GM15510 (cell line): ENCODE results near the gene RNASEH1.
A peak's percentile ranks its signal among the peaks of the same experiment; 100 is the strongest.

Experiments
- POLR2A ChIP-seq: IDR thresholded peaks from 3 replicates; pipeline ENCODE4 v1.6.1; 2011; ENCODE audit warnings: borderline replicate concordance; ENCODE audit not compliant: insufficient read length; ENCODE audit errors: extremely low read depth

RNASEH1 gene

GRCh38 chr2:3539836-3540235, 18.3 kb downstream of the RNASEH1 start:
- TF ChIP-seq POLR2A, result no peak

- TF ChIP-seq POLR2A, result no peak
These were observed 21.2 kb downstream of the RNASEH1 start for GRCh38 chr2:3536682-3537632.

- no peak for TF ChIP-seq POLR2A
These were observed 22.1 kb downstream of the RNASEH1 start for GRCh38 chr2:3535794-3536681.

GRCh38 chr2:3535467-3535793, 22.7 kb downstream of the RNASEH1 start:
- TF ChIP-seq POLR2A, result no peak

GRCh38 chr2:3534251-3534814, 23.8 kb downstream of the RNASEH1 start:
- TF ChIP-seq POLR2A, result no peak

GRCh38 chr2:3533836-3534235, 24.3 kb downstream of the RNASEH1 start:
- TF ChIP-seq POLR2A, result no peak

GRCh38 chr2:3532941-3533340, 25.2 kb downstream of the RNASEH1 start:
- no peak for TF ChIP-seq POLR2A

GRCh38 chr2:3529316-3530025, 28.7 kb downstream of the RNASEH1 start:
- no peak for TF ChIP-seq POLR2A

- no peak for TF ChIP-seq POLR2A
These were observed 30.0 kb downstream of the RNASEH1 start for GRCh38 chr2:3527886-3528785.

- no peak for TF ChIP-seq POLR2A
These were observed 31.3 kb downstream of the RNASEH1 start for GRCh38 chr2:3526871-3527270.

- no peak for TF ChIP-seq POLR2A
These were observed 34.5 kb downstream of the RNASEH1 start for GRCh38 chr2:3523551-3524041.

GRCh38 chr2:3522961-3523421, 35.1 kb downstream of the RNASEH1 start:
- no peak for TF ChIP-seq POLR2A

- TF ChIP-seq POLR2A, result no peak
These were observed 37.5 kb downstream of the RNASEH1 start for GRCh38 chr2:3520591-3520990.

GRCh38 chr2:3519255-3520205, 38.6 kb downstream of the RNASEH1 start, which contains the start of gene ADI1:
Gene ADI1, minus strand, starts transcription at chr2:3519531. Its CDS starts 44 bp downstream, at chr2:3519487.
- peak; percentile 87 for TF ChIP-seq POLR2A
